NCI-H82 treated with DMSO at 0.1 percent for 48 hours (cell line): ENCODE data around the gene SUFU.

Experiments used
- DNase-seq: peaks from one replicate; lab custom pipeline; 2025; ENCODE audit not compliant: unreplicated experiment; lab: John Stamatoyannopoulos, UW

SUFU gene

GRCh38 chr10:102593074-102593803, 89.5 kb downstream of the SUFU start:
- DNase-seq, result no peak

DNA sequence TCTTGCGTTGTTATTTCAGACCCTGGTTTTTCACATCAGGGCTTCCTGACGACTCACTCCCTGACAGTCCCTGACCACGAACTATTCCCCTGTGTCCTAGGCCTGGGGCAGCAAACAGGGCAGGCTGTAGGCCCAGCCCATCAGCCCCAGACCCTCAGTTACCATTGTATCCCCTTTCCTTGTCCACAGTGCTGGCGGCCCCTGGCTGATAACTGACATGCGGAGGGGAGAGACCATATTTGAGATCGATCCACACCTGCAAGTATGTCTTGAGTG, 90.0 kb downstream of the SUFU start:
- DNase-seq, result no peak

DNA sequence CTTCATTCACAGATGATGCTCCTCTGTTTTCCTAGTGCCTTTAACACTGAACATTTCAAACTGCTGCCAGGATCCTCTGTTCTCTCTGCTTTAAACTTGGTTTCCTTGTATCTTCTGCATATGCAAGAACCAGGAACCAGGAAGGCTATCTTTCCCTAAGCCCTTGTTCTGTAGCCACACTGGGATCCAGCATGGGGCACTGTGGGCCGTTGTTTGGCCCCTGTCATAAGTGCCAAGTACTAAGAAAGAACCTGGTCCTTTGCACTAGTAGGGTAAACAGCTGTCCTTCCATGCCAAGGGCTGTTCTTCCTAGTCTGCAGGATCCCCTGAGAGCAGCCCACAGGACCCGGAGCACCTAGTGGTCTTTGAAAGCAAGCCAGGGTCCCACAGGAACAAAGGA, 91.5 kb downstream of the SUFU start:
- DNase-seq, result no peak

GRCh38 chr10:102595897-102596296, 92.1 kb downstream of the SUFU start:
- no peak for DNase-seq

GRCh38 chr10:102596506-102596971, 92.8 kb downstream of the SUFU start:
- DNase-seq, result peak; percentile 34

GRCh38 chr10:102597131-102597991, 93.6 kb downstream of the SUFU start:
- DNase-seq, result no peak

GRCh38 chr10:102598243-102598642, 94.5 kb downstream of the SUFU start:
- DNase-seq, result no peak

GRCh38 chr10:102599565-102600327, 96.0 kb downstream of the SUFU start:
- DNase-seq, result no peak

DNA sequence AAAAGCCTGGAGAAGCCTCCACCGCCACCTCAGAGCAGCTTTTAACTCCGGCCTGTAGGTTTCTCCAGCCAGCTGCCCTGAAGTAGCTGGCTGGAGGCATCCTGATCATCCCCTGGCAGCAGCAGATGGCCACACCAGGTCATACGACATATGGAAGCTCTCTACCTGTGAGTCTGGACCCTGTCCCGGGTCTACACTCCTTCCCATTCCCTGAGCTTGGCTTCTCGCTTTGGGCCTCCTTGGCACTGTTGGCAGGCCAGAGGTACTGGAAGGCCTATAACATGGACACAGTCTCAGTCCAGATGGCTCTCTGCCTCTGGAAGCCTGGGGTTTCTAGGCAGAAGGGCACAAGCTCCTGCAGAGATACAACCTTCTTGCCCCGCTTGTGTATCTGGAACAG, 97.0 kb downstream of the SUFU start:
- no peak for DNase-seq

DNA sequence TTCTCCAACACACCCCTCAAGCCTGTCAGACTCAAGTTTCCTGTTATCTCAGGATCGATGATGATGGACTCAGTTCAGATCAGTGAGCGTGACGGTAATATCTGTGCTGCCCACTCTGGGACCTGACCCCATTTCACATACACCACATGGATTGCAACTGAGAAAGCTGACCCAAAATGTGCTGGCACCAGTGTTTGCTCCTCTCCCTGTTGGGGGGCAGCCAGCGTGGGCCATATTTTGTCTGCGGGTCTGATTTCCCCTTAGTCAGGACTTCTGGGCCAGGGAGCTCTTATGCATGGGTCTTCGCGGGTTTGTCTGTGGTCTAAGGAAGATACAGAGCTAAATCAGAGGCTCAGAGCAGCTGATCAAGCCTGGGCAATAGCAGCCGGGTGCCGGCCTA, 97.9 kb downstream of the SUFU start:
- DNase-seq, result no peak

GRCh38 chr10:102602272-102603045, 98.7 kb downstream of the SUFU start:
- DNase-seq, result no peak

DNA sequence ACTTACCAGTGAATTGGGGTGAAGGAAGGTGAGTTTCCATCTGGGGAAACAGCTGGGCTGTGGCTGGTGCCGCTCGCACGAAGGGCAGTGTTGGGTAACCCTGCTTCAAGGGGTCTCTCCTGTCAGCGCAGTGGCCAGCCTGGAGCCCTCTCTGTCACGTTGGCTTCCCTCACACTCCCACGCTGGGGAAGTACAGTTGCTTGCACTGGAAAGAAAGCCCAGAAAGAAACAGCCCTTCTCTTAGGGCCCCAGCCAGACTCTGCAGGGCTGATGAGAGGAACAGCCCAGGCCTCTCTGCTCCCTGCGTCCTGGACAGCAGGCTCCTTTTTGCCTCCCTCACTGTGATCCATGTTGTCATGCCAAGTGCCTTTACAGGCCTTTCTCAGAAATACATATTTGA, 100.2 kb downstream of the SUFU start:
- DNase-seq, result no peak

- DNase-seq, result no peak
These were observed 100.7 kb downstream of the SUFU start for GRCh38 chr10:102604439-102604841.

- DNase-seq, result no peak
These were observed 101.9 kb downstream of the SUFU start for GRCh38 chr10:102605712-102606111.

GRCh38 chr10:102608487-102608886, 104.7 kb downstream of the SUFU start:
- no peak for DNase-seq

GRCh38 chr10:102610441-102610887, 106.7 kb downstream of the SUFU start:
- DNase-seq, result no peak

GRCh38 chr10:102611514-102612087, 107.8 kb downstream of the SUFU start:
- no peak for DNase-seq

- no peak for DNase-seq
These were observed 109.1 kb downstream of the SUFU start for GRCh38 chr10:102612964-102613275.

DNA sequence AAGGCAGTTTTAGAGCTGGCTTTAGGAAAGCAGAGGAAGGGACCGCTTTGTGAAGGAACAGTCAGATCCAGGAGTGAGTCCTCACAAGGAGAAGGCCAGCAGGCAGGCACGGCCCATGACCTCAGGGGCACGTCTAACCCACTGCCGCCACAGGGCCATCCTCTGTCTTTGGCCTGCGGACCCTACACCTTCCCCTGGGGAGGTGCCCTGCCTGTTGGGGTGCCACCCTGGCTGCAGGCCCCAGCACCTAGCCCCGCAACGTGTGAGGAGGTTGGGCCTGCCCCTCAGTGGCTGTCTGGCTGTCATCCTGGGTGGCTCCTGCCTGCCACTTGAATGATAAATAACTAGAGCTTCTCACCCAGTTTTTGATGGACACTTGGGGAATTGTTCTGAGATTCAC, 109.5 kb downstream of the SUFU start:
- DNase-seq, result no peak

- DNase-seq, result no peak
These were observed 110.0 kb downstream of the SUFU start for GRCh38 chr10:102613785-102614184.

DNA sequence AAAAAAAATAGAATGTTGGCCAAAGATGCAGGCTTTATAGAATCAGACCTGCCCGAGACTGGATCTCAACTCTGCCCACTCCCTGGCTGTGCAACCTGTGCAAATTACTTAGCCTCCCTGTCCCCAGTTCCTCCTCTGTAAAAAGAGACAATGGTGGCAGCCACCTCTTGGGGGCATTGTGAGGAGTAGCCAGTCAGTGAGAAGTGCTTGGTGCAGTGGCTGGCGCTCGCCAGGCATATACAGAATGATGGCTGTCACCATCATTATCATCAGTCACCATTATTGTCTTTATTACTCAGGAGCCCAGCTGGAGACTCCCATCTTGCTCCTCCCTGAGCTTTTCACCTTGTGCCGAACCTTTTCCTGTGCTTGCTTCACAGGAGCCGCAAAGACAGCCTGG, 111.1 kb downstream of the SUFU start:
- DNase-seq, result no peak
